ENCODE results near the gene KCNK15.
A peak's percentile ranks its signal among the peaks of the same experiment; 100 is the strongest.
"Not testable (repeated sequence)": the region's sequence is repeated elsewhere in the genome, so short reads cannot be mapped to it uniquely, and the experiment has no call there.

Gene KCNK15

GRCh38 chr20:44745598-44746366 lies at the start of gene KCNK15:
Gene KCNK15 (plus strand): TSS chr20:44745865. CDS start chr20:44745911, 46 bp downstream.
- DNase-seq (ENCODE audit: low spot score) = peak; percentile 45

GRCh38 chr20:44696315-44696714 lies 49.4 kb upstream of the KCNK15 start:
- no peak for DNase-seq (ENCODE audit: low spot score)

- DNase-seq (ENCODE audit: low spot score) = not testable (repeated sequence)
These were observed 48.6 kb upstream of the KCNK15 start for GRCh38 chr20:44697041-44697440.

GRCh38 chr20:44698351-44698750 lies 47.3 kb upstream of the KCNK15 start:
- DNase-seq (ENCODE audit: low spot score) = no peak

GRCh38 chr20:44700306-44700705 lies 45.4 kb upstream of the KCNK15 start:
- DNase-seq (ENCODE audit: low spot score) = no peak

- no peak for DNase-seq (ENCODE audit: low spot score)
These were observed 44.4 kb upstream of the KCNK15 start for GRCh38 chr20:44701118-44701857.

- no peak for DNase-seq (ENCODE audit: low spot score)
These were observed 43.8 kb upstream of the KCNK15 start for GRCh38 chr20:44701858-44702256.

- DNase-seq (ENCODE audit: low spot score) = peak; percentile 33
These were observed 42.9 kb upstream of the KCNK15 start for GRCh38 chr20:44702776-44703175.

GRCh38 chr20:44703183-44703925 lies 42.3 kb upstream of the KCNK15 start:
- DNase-seq (ENCODE audit: low spot score) = no peak

GRCh38 chr20:44703956-44704488 lies 41.6 kb upstream of the KCNK15 start:
- DNase-seq (ENCODE audit: low spot score) = no peak

GRCh38 chr20:44704551-44704971 lies 41.1 kb upstream of the KCNK15 start:
- DNase-seq (ENCODE audit: low spot score) = no peak

GRCh38 chr20:44705364-44706094 lies 40.1 kb upstream of the KCNK15 start:
- DNase-seq (ENCODE audit: low spot score) = no peak

GRCh38 chr20:44706301-44707017 lies 39.2 kb upstream of the KCNK15 start:
- no peak for DNase-seq (ENCODE audit: low spot score)

- DNase-seq (ENCODE audit: low spot score) = no peak
These were observed 38.6 kb upstream of the KCNK15 start for GRCh38 chr20:44707018-44707579.

- DNase-seq (ENCODE audit: low spot score) = no peak
These were observed 36.3 kb upstream of the KCNK15 start for GRCh38 chr20:44709380-44709779.

GRCh38 chr20:44709797-44710196 lies 35.9 kb upstream of the KCNK15 start:
- no peak for DNase-seq (ENCODE audit: low spot score)

GRCh38 chr20:44711237-44711636 lies 34.4 kb upstream of the KCNK15 start:
- no peak for DNase-seq (ENCODE audit: low spot score)

- no peak for DNase-seq (ENCODE audit: low spot score)
These were observed 31.5 kb upstream of the KCNK15 start for GRCh38 chr20:44714102-44714700.

- DNase-seq (ENCODE audit: low spot score) = no peak
These were observed 30.8 kb upstream of the KCNK15 start, which contains the start of gene CCN5 for GRCh38 chr20:44714701-44715498. Gene CCN5 (plus strand): TSS chr20:44715369. CDS start chr20:44715391, 22 bp downstream.

Measured in germinal center (tissue), 1 donor.